Esophagus squamous epithelium (tissue), 5 donors: ENCODE data around the gene SETD5. TPM values are rescaled to one million over a fixed set of nuclear protein-coding genes. Genes with fewer than 3 reads are reported as not detected.
A peak's percentile ranks its signal among the peaks of the same experiment; 100 is the strongest.

Experiments
- DNase-seq: peaks from one replicate; lab custom pipeline; 2025; lab: John Stamatoyannopoulos, UW
- H3K27ac ChIP-seq, 4 donors: fragments of 200-600 bp; sonication (generic); one replicate each; pipeline ENCODE4 v1.5.1; 2016 to 2019; ENCODE audit warnings: mild to moderate bottlenecking in 1 of 4
- H3K27me3 ChIP-seq, 4 donors: fragments of 200-600 bp; sonication (generic); 1 replicate in 3 of 4; 2 replicates in 1 of 4; pipeline versions ENCODE4 v1.5.1 to v1.6.0; 2017 to 2021; ENCODE audit warnings: antibody characterized with exemption in 1 of 4
- H3K36me3 ChIP-seq, 3 donors: fragments of 200-600 bp; sonication (generic); one replicate each; pipeline ENCODE4 v1.5.1; 2016 to 2019
- H3K4me1 ChIP-seq, 3 donors: fragments of 200-600 bp; sonication (generic); one replicate each; pipeline ENCODE4 v1.5.1; 2017 to 2019
- H3K4me3 ChIP-seq, 4 donors: fragments of 200-600 bp; sonication (generic); 1 replicate in 3 of 4; 2 replicates in 1 of 4; pipeline ENCODE4 v1.5.1; 2016 to 2019; ENCODE audit warnings: mild to moderate bottlenecking in 2 of 4, moderate library complexity in 1 of 4
- H3K9me3 ChIP-seq, 3 donors: fragments of 200-600 bp; sonication (generic); one replicate each; pipeline ENCODE4 v1.5.1; 2016 to 2019
- POLR2A ChIP-seq, 4 donors: fragments of 450-650 bp; IDR thresholded peaks; one replicate each; pipeline ENCODE4 v1.6.1; 2017; ENCODE audit warnings: antibody characterized with exemption in 4 of 4, mild to moderate bottlenecking in 4 of 4, moderate library complexity in 3 of 4
- WGBS, 2 donors: methylation state at CpG; one replicate each; pipeline ENCODE4 v1.1.5; 2018; 5-methylcytosine and 5-hydroxymethylcytosine counted together
- intact Hi-C: fragments of 100-400 bp; cut with DNase I; formaldehyde crosslinking; loops from one replicate; pipeline ENCODE4 v1.15.0; 2022
- total RNA-seq, 4 donors: library from RNA; depleted of rRNA; stranded (reverse); fragments of >200 nt; gene quantifications; one replicate each; pipeline ENCODE4 v1.1.0, GENCODE V29; 2016
- TF ChIP-seq, protein P1 (sequence below), 6 experiments: fragments of 450-650 bp in 4 of 6; fragments of 200-600 bp in 2 of 6; sonication (generic) in 2 of 6; IDR thresholded peaks; one replicate each; pipeline ENCODE4 v1.5.1; 2016 to 2019; ENCODE audit warnings: antibody characterized with exemption in 6 of 6, mild to moderate bottlenecking in 4 of 6, moderate library complexity in 4 of 6
- donor health status: DM: yes; HTN: yes; CAD: no.

Gene SETD5
- total RNA-seq, 4 donors from 2014 or later: 41.8 to 89.3 (median 54.4) TPM

DNA sequence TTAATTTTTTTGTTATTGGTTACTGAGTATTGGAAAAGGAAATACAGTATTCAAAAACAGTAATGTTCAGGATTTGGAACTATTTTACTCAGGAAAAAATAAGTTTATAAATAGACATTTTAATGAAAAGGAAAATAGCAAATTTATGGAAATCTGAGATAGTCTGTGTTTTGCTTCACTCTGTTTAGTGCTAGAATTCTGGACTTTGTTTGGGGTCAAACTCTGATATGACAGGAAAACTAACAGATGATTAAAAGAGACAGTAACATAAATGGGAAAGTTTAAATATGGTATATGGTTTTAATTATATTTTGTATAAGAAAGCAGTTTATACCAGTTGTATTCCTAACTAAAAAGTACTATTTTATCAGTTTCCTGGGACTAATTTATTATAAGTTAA, 17.4 kb downstream of the SETD5 start:
- H3K9me3 ChIP-seq: no peaks in the 10 kb centered on the region
- H3K27me3 ChIP-seq: no peaks in the 10 kb centered on the region
- no peak overlapping the region for H3K4me3 ChIP-seq
- H3K36me3 ChIP-seq: peaks cover 0 to 9% (median 0%) of the 10 kb centered on the region in 3 donors
- intact Hi-C loops: no loop called here
- TF ChIP-seq, protein P1, sequence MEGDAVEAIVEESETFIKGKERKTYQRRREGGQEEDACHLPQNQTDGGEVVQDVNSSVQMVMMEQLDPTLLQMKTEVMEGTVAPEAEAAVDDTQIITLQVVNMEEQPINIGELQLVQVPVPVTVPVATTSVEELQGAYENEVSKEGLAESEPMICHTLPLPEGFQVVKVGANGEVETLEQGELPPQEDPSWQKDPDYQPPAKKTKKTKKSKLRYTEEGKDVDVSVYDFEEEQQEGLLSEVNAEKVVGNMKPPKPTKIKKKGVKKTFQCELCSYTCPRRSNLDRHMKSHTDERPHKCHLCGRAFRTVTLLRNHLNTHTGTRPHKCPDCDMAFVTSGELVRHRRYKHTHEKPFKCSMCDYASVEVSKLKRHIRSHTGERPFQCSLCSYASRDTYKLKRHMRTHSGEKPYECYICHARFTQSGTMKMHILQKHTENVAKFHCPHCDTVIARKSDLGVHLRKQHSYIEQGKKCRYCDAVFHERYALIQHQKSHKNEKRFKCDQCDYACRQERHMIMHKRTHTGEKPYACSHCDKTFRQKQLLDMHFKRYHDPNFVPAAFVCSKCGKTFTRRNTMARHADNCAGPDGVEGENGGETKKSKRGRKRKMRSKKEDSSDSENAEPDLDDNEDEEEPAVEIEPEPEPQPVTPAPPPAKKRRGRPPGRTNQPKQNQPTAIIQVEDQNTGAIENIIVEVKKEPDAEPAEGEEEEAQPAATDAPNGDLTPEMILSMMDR (IDR thresholded peaks at IDR 0.05): no peak
- TF ChIP-seq POLR2A (IDR thresholded peaks at IDR 0.05): no peak
- H3K27ac ChIP-seq: no peak overlapping the region
- DNase-seq: no peak
- H3K4me1 ChIP-seq: peaks cover 3 to 91% (median 17%) of the 10 kb centered on the region in 3 donors

DNA sequence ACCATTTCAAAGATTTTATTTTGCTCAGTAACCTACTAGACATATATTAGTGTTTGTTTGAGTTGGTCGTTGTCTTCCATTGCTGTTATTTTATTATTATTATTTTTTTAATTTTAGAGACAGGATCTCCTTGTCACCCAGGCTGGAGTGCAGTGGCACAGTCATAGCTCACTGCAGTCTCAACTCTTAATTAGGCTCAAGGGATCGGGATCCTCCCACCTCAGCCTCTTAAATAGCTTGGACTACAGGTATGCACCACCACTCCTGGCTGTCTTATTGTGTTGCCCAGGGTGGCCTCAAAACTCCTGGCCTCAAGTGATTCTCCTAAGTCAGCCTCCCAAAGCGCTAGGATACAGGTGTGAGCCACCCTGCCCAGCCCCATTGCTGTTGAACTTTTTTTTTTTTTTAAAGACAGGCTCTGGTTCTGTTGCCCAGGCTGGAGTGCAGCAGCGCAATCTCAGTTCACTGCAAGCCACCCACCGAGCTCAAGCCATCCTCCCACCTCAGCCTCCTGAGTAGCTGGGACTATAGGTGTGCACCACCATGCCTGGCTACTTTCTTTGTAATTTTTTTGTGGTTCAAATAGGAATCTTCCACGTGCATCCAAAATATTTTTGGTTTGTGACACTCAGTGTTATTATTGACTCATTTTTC, 18.2 kb downstream of the SETD5 start:
- intact Hi-C loops: no loop called here
- H3K4me1 ChIP-seq: peaks cover 3 to 92% (median 17%) of the 10 kb centered on the region in 3 donors
- H3K4me3 ChIP-seq: no peak overlapping the region
- H3K27ac ChIP-seq: peak overlapping the region in 2 of 4 donors; percentile 40 to 55
- TF ChIP-seq, protein P1 (IDR thresholded peaks at IDR 0.05): no peak
- no peak for TF ChIP-seq POLR2A (IDR thresholded peaks at IDR 0.05)
- no peaks in the 10 kb centered on the region for H3K27me3 ChIP-seq
- peaks cover 0 to 9% (median 0%) of the 10 kb centered on the region in 3 donors for H3K36me3 ChIP-seq
- DNase-seq: no peak
- WGBS, 2 donors: 84 to 86% methylated on average over 6 of the region's 6 CpGs
- H3K9me3 ChIP-seq: no peaks in the 10 kb centered on the region

DNA sequence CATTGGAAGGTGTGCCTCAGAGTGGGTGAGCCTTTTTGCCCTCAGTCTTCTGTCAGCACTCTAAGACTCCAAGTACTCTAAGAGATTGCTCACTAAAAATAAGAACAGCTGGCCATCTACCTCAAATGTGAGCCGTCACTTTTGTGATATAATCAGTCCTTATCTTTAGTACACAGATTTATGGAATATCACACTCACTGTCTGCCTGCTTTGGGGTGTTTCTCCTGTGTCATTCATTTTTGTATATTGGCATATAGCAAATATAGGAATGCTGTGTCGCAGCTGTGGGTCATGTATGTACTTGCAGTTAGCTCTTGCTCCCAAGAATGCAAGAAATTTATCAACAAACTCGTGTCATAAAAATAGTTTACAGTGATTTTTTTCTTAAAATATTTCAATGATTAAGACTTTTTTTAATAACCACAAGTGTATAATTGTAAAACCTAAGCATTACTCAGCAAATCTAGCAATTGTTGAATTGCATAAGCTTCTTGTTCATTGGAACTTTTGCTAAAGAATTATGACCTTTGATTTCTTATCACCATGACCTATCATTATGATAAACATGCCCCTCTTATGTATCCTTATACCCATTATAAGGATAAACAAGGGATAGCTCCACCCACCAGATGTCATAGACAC, 18.8 kb downstream of the SETD5 start:
- intact Hi-C loops: no loop called here
- TF ChIP-seq POLR2A (IDR thresholded peaks at IDR 0.05): no peak
- TF ChIP-seq, protein P1 (IDR thresholded peaks at IDR 0.05): no peak
- Histone ChIP-seq H3K4me1 (peaks cover 3 to 92% (median 17%) of the 10 kb centered on the region in 3 donors), H3K4me3 (no peak overlapping the region), H3K27ac (peak overlapping the region in 2 of 4 donors; percentile 40 to 55), H3K9me3 (no peaks in the 10 kb centered on the region), H3K27me3 (no peaks in the 10 kb centered on the region), H3K36me3 (peaks cover 0 to 9% (median 0%) of the 10 kb centered on the region in 3 donors)
- 27 to 30% methylated on average over 3 of the region's 3 CpGs for WGBS, 2 donors
- DNase-seq: no peak

DNA sequence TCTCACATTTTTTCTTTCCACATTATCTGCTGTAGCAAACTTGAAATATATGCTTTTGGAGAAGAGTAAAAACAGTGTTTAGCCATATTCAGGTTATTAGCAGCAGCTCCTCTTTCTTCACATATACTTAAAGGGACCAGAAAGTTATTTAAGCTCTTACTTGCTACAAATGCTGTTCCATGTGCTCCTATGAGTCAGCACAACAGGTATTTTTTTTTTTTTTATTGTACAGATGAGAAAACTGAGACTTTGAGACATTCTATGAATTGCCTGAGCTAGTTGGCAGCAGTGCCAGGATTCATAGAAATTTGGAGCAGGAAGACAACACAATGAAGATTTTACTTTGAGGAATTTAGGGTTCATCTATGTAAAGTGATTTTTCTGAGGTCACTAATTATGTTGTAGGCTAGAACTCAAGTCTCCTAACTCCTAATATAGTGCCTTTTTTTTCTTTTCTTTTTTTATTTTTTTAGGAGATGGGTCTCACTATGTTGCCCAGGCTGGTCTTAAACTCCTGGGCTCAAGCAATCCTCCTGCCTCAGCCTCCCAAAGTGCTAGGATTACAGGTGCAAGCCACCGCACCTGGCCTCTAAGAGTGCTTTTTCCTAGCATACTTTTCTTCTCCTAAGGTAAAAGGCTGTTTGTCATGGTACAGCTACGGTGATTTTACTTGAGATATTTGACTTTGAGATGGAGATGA, 23.6 kb downstream of the SETD5 start:
- intact Hi-C loops: no loop called here
- no peak for TF ChIP-seq POLR2A (IDR thresholded peaks at IDR 0.05)
- TF ChIP-seq, protein P1 (IDR thresholded peaks at IDR 0.05): no peak
- Histone ChIP-seq H3K4me1 (peaks cover 10 to 86% (median 27%) of the 10 kb centered on the region in 3 donors), H3K9me3 (no peaks in the 10 kb centered on the region), H3K27ac (peak overlapping the region in 2 of 4 donors; percentile 1 to 91), H3K4me3 (no peak overlapping the region), H3K36me3 (peaks cover 0 to 15% (median 0%) of the 10 kb centered on the region in 3 donors), H3K27me3 (no peaks in the 10 kb centered on the region)
- WGBS, 2 donors: 86 to 89% methylated on average over 2 of the region's 2 CpGs
- no peak for DNase-seq
